ENCODE measurements around the gene PSME3IP1.
"Not testable (repeated sequence)": the region's sequence is repeated elsewhere in the genome, so short reads cannot be mapped to it uniquely, and the experiment has no call there.

Gene PSME3IP1

DNA sequence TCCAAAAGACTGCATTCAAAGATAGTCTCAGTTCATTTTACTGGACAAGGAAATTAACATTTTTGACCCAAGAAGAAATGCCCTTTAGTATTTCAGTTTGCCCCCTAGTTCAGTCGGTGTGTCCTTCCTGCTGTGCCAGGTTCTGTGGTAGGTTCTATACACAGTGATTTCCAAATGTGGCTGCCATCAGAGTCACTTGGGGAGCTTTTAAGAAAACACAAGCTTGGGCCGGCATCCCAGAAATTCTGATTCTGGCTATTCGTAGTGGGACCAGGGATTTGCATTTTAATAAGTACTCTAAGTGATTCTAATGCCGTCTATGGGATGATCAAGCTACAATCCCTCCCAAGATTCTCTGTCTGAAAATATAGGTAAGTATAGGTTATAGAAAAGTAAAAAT, 10.4 kb upstream of the PSME3IP1 start:
- DNase-seq = no peak

DNA sequence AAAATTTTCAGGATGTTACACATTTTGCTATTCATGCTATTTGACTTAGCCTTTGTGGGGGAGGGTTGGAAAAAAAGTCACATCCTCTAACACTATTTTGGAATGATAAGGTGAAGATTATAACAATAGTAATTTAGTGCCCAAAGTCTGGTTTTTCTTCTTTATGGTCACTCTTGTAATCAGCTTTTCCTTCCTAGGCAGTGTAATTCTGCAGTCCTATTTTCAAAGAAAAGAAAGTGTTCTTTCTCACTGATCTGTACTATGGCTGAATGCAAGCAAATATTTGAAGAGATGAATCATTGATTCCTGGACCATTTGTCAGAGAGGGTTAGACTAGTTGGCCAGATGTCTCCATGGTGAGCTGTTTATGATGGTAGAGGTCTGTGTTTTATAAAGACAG, 8.7 kb upstream of the PSME3IP1 start:
- DNase-seq = no peak

DNA sequence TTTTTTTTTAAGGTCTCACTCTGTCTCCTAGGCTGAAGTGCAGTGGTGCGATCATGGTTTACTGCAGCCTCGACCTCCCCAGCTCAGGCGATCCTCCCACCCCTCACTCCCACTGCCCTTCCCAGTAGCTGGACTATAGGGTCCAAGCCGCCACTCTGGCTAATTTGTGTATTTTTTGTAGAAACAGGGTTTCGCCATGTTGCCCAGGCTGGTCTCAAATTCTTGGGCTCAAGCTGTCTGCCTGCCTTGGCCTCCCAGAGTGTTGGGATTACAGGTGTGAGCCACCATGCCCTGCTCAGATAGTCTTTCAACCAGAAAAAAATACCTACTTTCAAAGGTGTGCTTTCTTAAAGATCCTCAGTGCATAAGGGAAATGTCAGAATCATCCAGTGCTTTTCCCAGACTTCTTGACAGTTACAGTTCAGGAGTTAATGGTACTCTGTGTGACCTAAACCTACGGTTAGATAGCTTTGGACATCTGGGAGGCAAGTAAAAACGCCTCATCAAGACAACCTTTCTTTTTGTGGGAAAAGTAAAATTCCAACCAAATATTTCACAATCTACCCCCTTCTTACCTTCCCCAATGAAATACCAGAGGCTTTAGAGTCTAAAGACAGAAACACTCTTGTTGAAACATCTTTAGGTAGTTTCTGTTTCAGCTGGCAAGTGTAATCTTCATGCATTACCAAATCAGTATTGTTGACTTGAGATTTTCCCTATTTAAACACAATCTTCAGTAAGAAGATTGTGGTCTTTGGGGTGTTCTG, 7.1 kb upstream of the PSME3IP1 start:
- no peak for DNase-seq

DNA sequence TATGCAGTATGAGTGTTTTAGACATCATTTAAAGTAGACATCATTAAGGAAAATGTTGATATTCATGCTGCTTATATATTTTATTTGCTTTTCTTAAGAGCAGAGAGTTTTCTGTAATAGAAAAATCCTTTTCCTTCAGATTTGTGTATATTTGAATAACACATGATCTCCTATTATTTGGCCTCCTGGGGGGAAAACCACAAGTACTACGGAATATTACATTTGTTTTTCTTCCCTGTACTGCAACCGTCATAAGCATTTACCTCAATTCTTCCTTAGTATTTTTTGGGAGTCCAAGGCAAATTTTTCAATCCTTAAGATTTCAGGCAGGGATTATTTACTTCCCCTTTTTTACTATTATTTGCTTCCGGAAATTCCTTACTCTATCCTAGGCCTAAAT, 6.3 kb upstream of the PSME3IP1 start:
- DNase-seq = no peak

DNA sequence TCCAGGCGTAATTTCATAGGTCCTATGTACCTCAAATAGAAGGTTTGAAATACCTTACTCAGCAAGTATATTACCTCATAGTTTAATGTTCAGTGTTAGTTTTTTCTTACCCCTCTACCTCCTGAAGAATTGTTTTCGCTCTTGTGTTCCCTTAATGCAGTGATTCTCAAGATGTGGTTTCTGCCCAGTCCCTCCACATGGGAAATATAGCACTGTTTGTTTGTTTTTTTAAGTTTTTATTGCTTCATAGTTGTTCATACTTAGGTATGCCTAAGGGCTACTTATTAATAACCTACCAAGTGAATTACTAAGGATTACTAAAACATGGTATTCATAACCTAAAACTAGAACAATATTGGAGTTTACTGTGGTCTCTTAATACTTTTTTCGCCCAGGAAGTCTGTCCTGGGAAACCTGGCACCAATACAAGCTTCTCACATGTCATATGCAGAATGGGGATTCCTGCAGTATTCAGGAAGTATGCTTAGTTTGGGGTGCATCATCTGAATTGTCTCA, 5.3 kb upstream of the PSME3IP1 start:
- no peak for DNase-seq

DNA sequence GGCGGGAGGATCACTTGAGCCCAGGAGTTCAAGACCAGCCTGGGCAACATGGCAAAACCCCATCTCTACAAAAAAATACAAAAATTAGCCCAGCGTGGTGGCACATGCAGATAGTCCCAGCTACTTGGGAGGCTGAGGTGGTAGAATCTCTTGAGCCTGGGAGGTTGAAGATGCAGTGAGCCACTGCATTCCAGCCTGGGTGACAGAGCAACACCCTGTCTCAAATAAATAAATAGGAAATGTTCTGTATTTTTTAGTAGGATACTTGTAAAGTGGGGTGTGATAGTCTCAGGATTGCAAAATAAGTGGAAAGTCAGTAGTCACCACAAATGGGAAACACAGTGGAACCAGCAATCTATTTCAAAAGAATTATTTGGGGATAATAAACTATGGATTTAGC, 4.3 kb upstream of the PSME3IP1 start:
- no peak for DNase-seq

DNA sequence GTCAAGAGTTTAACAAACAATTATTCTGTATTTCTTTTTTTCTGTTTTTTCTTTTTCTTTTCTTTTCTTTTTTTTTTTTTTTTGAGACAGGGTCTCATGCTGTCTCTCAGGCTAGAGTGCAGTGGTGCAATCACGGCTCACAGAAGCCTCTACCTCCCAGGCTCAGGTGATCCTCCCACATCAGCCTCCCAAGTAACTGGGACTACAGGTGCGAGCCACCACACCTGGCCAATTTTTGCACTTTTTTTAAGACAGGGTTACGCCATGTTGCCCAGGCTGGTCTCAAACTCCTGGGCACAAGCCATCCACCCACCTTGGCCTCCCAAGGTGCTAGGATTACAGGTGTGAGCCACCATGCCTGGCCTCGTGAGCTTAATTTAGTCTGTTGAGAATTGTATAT, 3.7 kb upstream of the PSME3IP1 start:
- DNase-seq = not testable (repeated sequence)

DNA sequence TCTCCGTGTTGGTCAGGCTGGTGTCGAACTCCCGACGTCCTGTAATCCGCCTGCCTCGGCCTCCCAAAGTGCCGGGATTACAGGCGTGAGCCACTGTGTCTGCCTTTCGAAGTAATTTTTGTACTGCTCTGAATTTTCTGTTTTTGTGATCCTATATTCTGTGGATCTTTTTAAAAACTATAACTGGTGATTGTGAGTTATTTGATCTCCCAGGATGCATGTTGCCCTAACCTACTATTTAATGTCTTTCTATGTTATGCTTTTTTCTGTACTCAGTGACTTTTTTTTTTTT, 2.8 kb upstream of the PSME3IP1 start:
- DNase-seq = no peak

DNA sequence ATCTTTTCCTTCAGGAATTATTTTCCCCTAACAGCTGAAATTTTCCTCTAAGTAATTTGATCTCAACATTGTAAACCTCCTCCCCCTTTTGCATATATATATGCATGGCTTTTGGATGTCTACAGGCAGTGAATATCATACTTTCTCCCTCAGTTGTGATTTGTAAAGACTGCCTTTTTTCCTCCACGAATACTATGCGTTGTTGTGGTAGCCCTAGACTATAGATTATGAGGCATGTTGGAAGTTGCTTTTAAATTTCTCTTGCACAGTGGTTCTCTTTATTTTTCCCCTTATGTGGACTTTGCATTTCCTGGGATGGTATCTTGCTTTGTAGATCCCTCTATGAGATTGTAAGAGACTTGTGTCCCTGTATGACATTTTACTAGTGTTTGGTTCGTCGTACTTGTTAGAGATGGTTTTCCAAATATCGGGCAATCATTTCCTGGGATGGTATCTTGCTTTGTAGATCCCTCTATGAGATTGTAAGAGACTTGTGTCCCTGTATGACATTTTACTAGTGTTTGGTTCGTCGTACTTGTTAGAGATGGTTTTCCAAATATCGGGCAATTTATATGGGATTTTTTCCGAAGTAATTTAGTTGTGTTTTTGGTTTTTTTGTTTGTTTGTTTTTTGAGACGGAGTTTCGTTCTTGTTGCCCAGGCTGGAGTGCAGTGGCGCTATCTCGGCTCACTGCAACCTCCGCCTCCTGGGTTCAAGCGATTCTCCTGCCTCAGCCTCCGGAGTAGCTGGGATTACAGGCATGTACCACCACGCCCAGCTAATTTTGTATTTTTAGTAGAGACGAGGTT, 2.3 kb upstream of the PSME3IP1 start:
- not testable (repeated sequence) for DNase-seq

DNA sequence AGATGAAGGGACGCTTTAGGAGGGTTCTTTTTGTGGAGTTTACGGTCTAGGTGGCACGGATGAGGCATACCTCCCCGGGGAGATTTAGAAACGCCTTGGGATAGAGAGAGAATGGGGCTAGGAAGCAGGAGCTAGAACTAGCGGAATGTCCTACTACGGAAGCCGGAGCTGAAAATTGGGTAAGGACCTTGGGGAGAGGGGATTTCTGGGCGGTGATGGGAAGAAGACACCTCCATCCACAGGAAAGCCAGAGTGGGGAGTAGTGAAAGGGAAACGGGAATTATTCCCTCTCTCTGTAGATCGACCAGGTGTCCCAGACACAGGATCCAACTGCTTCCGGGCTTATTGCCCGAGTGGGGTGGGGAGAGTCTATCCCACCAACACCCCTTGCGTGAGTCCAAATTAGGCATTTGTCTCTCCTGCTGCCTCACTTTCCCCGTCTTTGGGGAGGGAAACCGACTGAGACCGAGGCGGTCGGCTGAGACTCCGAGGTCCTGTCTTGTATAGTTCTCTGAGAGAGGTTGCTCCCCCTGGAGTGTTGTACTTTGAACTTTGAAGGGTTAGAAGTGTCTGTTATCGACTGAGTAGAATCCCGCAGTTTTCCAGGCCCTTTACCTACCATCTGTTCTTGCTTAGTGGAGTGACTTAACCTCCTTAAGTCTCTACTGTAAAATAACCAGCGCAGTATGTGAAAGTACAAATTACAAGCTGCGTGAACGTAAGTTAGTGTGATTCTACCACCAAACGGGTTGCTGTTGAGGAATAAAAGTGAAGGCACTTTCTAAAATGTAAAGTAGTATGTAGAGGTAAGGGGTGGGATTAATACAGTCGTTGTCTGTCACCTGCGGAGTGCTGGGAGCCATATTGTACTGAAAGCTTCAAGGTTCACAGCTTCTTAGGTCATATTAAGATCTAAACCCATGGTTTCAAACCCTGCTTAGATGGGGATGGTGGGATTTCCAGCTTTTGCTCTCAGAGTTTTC, 1.3 kb upstream of the PSME3IP1 start:
- DNase-seq = no peak

DNA sequence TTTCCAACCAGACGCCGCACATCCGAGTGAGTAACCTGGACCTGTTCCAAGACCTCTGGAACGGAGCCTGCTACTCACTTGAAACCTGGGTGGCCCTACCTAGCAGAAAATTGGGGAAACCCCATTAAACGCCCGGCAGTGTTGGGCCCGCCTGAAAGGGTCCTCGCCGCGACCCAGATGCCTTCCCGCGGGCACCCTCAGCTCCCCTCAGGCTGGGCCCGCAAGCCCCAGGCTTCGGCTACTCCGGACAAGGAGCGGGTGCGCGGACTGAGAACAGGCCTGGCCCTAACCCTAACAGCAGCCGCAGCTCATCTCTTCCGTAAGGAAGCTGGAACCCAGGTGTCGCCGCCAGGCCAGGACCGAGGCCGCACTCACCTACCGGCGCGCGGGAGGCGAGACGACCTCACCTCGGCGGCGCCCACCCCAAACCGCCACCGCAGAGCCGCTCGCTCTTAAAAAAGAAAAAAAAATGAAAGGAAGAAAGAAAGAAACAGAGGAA, 344 bp downstream of the PSME3IP1 start:
- no peak for DNase-seq

DNA sequence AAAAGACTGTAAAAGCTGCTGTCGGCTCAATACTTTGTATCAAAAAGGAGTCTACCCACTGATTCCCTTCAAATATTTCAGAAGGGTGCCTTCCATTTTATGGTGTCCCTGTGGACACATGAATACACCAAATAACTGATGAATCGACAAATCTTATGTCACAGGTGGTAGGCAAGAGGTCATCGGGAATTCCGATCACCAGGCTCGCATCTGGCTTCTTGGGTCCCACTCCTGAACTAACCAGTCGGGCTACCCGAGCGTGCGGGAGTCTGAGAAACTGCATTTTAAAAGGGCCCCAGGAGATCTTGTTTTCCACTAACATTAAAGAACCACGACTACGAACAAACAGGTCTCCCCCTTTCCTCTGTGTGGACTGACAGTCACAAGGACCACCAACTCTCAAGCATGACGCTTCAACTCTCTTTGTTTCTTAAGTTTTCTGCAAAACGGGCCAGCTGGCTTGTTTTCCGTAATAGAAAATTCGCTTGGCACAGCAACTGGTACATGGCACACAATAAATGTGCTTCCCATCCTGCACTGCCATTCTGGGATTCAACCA, 873 bp downstream of the PSME3IP1 start:
- no peak for DNase-seq

DNA sequence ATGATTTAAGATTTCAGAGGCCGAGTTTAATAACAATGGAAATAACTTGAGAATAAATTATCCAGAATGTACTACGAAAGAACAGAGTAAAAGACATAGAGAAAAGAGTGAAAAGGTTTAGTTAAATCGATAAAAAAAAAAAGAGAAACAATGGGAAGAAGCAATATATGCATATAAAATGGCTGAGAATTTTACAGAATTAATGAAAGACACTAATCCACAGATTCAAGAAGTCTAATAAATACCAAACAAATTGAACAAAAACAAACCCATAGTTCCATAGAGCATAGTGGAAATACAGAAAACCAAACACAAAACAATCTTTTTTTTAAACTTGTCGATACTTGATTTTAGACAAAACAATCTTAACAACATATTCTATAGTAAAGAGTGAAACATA, 1.7 kb downstream of the PSME3IP1 start:
- no peak for DNase-seq

DNA sequence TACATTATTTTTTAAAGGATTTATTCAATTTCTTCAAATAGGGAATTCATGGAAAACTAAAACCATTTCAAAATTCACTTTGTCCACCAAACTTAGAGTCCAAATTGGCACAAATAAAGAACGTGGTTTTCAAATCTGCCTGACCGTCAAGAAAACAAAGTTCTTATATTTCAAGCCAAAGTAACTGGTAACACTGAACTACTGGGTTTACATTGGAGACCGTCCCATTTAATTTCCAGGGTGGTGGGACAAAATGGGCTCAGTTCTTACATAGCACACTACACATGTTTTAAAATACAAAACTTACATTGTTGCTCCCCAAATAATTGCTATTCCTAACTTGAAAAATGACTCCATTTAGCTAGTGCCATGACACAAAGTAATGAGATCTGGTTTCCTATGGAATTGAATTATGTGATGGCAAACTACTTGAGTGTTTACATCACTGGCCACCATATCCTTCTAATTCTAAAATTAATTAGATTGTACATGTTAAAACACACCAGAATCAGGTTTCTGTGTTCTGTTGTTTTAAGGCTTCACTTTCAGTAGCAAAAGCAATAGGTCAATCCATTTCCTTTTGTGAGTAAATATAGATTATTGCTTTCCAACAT, 6.5 kb downstream of the PSME3IP1 start:
- no peak for DNase-seq

DNA sequence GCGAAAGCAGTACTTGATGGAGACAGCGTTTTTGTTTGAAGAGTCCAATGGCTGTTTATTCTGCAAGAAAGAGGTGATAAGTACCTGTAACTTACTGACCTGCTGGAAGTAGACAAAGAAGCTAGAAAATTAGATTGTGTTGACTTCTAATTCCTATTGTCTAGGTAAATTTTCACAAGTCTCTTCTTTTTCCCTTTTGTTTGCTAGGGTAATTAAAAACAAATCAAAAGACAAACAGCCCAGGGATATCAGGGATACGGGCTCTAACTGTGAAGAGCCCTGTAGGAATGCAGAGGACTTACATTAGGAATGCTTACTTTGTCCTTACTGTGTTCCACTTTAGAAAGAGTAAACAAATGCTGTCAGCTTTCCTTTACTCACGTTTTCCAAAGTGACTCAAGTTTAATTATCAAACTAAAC, 7.0 kb downstream of the PSME3IP1 start:
- DNase-seq = no peak

DNA sequence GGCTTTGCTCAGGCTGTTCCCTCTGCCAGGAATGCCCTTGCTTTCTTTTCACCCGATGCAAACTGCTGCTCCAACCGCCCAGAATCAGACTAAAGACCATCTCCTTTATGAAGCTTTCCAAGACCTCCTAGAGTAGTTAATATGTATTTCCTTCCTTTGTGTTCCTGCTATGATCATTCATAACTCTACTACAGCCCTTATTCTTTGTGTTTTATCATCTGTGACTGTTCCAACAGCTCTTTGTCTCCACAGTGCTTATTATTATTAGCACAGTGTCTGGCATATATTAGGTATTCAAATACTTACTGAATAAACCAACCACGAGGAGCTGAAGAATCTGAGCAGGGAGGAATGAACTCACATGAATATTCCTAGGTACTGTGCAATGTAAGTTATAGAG, 7.6 kb downstream of the PSME3IP1 start:
- DNase-seq = no peak

DNA sequence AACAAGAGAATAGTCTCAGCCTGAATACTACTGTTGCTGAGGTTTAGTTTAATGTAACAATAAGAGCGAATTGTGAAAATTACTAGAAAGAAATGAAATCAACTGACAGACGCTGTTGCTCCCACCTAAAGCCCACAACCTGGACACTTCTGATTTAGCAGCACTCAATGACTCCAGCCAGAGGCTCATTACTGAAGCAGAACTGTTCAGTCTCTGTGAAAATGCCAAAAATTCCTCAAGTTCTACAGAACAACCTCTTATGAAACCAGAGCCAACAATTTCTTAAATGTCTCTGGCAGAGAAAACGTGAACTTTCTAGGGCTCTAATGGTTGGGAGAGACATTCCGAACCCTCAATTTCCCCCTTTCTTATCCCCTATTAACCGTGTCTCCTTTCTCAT, 9.9 kb downstream of the PSME3IP1 start:
- no peak for DNase-seq

DNA sequence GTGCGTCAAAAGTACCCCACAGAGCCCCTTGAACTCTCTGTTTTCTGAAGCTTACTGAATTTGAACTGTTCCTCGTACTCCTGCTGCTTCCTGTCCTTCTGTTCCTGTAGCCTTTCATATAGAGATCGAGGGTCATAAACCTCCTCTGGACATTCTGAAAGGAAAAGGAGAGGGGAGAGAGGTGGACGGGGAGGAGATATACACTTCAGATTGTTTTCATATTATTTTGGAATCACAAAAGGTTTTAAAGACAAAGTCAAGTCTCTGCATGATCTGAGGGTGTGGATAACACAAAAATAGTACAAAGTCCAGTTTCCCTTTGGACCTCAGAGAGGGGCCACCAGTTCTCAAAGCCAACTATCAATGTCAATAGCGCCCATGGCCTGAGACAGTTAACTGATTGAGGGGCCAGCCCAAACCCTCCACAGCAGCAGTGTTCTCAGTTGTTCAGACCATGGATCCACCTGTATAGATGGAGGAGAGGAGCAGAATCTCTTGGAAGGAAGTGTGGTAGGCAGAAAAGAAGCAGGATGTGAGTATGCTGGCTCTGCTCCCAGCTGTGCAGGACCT, 13.0 kb downstream of the PSME3IP1 start:
- no peak for DNase-seq

DNA sequence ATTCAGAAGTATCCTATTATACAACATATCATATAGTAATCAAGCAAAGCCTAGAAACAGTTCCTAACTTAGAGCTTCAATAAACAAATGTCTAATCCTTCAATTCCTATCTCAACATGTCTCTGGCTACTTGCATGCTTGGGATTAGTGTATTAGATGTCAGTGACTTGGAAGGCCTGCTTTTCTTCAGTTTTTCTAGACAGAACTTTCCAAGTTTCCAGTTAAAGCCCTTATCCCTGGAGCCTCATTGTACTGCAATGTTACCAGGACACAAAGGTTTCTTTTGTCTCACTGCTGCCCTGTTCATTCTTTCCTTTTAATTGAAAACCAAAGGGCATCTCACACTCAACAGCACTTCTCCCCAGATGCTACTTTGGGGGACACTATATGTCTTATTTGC, 16.5 kb downstream of the PSME3IP1 start:
- DNase-seq = no peak

DNA sequence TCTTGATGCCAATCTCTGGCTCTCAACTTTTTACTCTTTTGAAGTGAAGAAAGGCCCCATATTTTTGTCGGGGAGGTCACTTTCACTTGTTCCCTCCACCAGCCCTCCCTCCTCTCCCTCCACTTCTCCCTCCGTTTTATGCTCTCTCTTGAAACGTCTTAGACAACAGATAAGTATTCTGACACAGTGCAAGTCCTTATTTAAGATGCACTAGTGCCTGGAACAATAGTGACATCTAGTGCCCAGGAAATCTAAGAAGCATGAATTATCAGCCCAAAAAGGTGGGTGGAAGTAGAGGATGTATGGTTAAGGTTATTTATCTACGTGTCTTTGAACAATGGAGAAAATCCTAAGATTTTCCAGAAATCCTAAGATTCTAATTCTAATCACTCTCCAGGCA, 17.9 kb downstream of the PSME3IP1 start:
- peak; percentile 69 for DNase-seq

DNA sequence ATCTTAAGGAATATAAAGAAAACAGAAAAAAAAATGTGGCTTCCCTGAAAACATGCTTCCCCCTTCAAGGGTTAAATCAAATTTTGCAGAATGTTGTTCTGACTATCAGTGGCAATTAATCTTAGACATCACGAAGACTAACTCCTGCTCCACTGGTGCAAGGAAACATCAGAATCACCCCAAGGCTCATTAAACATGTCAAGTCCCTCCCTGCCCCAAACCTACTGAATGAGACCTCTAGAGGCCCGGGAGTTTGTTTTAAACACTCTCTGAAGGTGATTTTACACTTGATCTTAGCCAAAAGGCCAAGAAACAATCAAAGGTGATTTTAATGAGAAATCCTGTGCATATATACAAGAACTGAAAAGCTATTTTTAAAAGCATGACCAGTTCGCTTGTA, 18.3 kb downstream of the PSME3IP1 start:
- DNase-seq = no peak

DNA sequence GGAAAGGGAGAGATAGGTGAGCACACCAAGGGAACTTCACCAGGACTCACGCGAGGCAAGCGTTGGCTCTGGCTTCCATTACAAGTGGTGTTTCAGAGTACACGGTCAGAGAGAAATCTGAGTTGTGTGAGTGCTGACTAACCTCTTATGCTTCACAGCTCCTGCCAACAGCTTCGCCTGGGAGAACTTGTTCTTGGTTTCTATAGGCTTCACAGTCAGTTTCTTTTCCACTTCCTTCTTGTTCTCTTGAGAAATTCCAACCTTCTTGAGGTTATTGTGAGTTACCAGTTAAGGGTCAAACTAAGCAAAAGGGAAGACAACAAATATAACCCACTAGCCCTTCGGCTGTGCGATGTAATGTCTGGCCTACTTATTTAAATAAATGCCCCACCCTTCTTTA, 18.9 kb downstream of the PSME3IP1 start:
- DNase-seq = peak; percentile 55

All from GF-D8 (cell line).